Measurements from ENCODE around the gene HSPB9.

HSPB9 gene

DNA sequence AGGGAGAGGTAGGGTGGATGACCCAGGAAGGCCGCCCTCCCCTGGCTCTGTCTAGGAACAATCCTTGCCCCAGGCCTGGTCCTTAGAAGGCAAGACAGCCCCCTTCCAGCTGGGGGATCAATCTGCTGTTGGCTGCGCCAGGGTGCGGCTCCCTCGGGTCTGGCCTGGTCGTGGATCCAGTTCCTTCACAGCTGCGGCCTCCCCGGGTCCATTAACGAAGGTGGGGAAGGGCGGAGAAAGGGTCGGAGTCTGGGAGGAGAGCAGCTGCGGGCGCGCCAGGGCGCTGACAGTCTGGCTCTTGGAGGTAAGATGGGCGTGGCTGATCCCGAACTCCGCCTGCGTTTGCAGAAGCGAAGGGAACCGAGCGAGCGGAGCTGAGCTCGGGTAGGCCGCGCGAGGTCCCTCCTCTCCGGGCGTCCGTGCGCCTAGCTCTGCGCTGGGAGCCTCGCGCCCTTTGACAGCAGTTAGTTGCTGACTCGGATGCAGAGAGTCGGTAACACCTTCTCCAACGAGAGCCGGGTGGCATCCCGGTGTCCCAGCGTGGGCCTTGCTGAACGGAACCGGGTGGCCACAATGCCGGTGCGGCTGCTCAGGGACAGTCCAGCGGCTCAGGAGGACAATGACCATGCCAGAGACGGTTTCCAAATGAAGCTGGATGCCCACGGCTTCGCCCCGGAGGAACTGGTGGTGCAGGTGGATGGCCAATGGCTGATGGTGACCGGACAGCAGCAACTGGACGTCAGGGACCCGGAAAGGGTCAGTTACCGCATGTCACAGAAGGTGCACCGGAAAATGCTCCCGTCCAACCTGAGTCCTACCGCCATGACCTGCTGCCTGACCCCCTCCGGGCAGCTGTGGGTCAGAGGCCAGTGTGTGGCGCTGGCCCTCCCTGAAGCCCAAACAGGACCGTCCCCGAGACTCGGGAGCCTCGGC lies at the start of gene HSPB9:
HSPB9 (plus strand) TSS at position 434 of the 933 bp plus-strand sequence; CDS start at position 481, 47 bp downstream.
- DNase-seq (ENCODE audit: low spot score in 2 of 2), result no peak
- Mint-ChIP-seq H3K9me3 (no peaks in the 10 kb centered on the region), H3K27ac (ENCODE audit: low read depth) (peak within 1 kb of the TSS; percentile 73), H3K36me3 (ENCODE audit: insufficient read depth) (peaks cover 34% of the 10 kb centered on the region), H3K4me1 (peaks cover 20% of the 10 kb centered on the region), H3K4me3 (peak within 1 kb of the TSS; percentile 74), H3K27me3 (no peaks in the 10 kb centered on the region)
- no peak for ATAC-seq (replicated peaks; ENCODE audit: extremely low read depth, poor library complexity, severe bottlenecking)

GRCh38 chr17:42075789-42076188 lies 46.8 kb upstream of the HSPB9 start:
- peaks cover 32% of the 10 kb centered on the region for H3K27me3 Mint-ChIP-seq
- peaks cover 2% of the 10 kb centered on the region for H3K36me3 Mint-ChIP-seq (ENCODE audit: insufficient read depth)
- DNase-seq (ENCODE audit: low spot score in 2 of 2) (no peak), ATAC-seq (replicated peaks; ENCODE audit: extremely low read depth, poor library complexity, severe bottlenecking) (no peak)
- H3K4me3 Mint-ChIP-seq, result no peak overlapping the region
- peaks cover 7% of the 10 kb centered on the region for H3K4me1 Mint-ChIP-seq
- H3K27ac Mint-ChIP-seq (ENCODE audit: low read depth), result no peak overlapping the region
- H3K9me3 Mint-ChIP-seq, result no peaks in the 10 kb centered on the region

GRCh38 chr17:42076797-42077559 lies 45.6 kb upstream of the HSPB9 start:
- peaks cover 20% of the 10 kb centered on the region for H3K27me3 Mint-ChIP-seq
- no peaks in the 10 kb centered on the region for H3K9me3 Mint-ChIP-seq
- DNase-seq (ENCODE audit: low spot score in 2 of 2) (no peak), ATAC-seq (replicated peaks; ENCODE audit: extremely low read depth, poor library complexity, severe bottlenecking) (no peak)
- H3K4me3 Mint-ChIP-seq, result no peak overlapping the region
- peaks cover 2% of the 10 kb centered on the region for H3K36me3 Mint-ChIP-seq (ENCODE audit: insufficient read depth)
- H3K4me1 Mint-ChIP-seq, result peaks cover under 1% of the 10 kb centered on the region
- no peak overlapping the region for H3K27ac Mint-ChIP-seq (ENCODE audit: low read depth)

GRCh38 chr17:42077755-42078154 lies 44.8 kb upstream of the HSPB9 start:
- ATAC-seq (replicated peaks; ENCODE audit: extremely low read depth, poor library complexity, severe bottlenecking) (no peak), DNase-seq (ENCODE audit: low spot score in 2 of 2) (no peak)
- no peak overlapping the region for H3K27ac Mint-ChIP-seq (ENCODE audit: low read depth)
- no peak overlapping the region for H3K4me3 Mint-ChIP-seq
- no peaks in the 10 kb centered on the region for H3K9me3 Mint-ChIP-seq
- H3K27me3 Mint-ChIP-seq, result peaks cover 17% of the 10 kb centered on the region
- peaks cover 2% of the 10 kb centered on the region for H3K36me3 Mint-ChIP-seq (ENCODE audit: insufficient read depth)
- no peaks in the 10 kb centered on the region for H3K4me1 Mint-ChIP-seq

- Mint-ChIP-seq H3K36me3 (ENCODE audit: insufficient read depth) (no peaks in the 10 kb centered on the region), H3K27ac (ENCODE audit: low read depth) (no peak overlapping the region), H3K4me1 (no peaks in the 10 kb centered on the region), H3K27me3 (peaks cover 9% of the 10 kb centered on the region), H3K4me3 (no peak overlapping the region), H3K9me3 (no peaks in the 10 kb centered on the region)
- ATAC-seq (replicated peaks; ENCODE audit: extremely low read depth, poor library complexity, severe bottlenecking) (no peak), DNase-seq (ENCODE audit: low spot score in 2 of 2) (no peak)
These were observed 44.1 kb upstream of the HSPB9 start for GRCh38 chr17:42078396-42079043.

DNA sequence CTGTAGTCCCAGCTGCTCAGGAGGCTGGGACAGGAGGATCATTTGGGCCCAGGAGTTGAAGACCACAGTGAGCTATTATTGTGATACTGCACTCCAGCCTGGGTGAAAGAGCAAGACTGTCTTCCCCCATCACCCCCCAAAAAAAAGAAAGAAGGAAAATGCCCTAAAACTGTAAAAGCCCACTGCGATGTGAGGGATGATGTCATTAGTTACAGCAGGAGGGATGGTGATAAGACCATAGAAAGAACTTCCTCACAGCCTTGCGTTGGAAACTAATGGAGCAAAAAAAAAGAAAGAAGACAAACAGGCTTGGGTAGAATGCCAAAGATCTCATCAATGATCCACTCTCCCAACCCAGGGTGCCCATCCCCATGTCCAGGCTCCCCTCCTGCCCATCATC lies 43.1 kb upstream of the HSPB9 start:
- Mint-ChIP-seq H3K27ac (ENCODE audit: low read depth) (no peak overlapping the region), H3K4me3 (no peak overlapping the region), H3K27me3 (no peaks in the 10 kb centered on the region), H3K9me3 (no peaks in the 10 kb centered on the region), H3K4me1 (no peaks in the 10 kb centered on the region), H3K36me3 (ENCODE audit: insufficient read depth) (no peaks in the 10 kb centered on the region)
- no peak for DNase-seq (ENCODE audit: low spot score in 2 of 2)
- ATAC-seq (replicated peaks; ENCODE audit: extremely low read depth, poor library complexity, severe bottlenecking), result no peak

DNA sequence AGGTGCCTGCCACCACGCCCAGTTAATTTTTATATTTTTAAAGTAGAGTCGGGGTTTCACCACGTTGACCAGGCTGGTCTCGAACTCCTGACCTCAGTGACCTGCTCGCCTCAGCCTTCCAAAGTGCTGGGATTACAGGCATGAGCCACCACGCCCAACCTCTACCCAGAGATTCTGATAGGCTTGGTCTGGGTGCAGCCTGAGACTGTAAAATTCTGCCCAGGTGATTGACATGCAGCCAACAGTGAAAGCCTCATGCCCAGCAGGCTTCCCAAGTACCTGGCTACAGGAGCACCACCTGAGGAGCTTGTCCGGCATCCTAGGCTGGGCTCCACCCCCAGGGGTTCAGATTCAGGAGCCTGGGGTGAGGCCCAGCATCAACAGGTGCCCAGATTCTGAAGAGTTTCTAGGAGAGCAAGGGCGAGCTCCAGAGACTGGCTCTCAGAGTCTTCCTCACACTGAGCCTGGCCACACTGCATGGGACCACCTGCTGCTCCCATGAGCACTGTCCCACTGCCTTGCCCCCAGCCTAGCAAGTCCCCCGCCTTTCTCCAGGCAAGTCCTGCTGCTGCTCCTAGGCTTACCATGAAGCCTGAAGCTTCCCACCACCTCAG lies 41.0 kb upstream of the HSPB9 start:
- H3K9me3 Mint-ChIP-seq, result no peaks in the 10 kb centered on the region
- no peaks in the 10 kb centered on the region for H3K4me1 Mint-ChIP-seq
- no peak overlapping the region for H3K4me3 Mint-ChIP-seq
- no peaks in the 10 kb centered on the region for H3K36me3 Mint-ChIP-seq (ENCODE audit: insufficient read depth)
- DNase-seq (ENCODE audit: low spot score in 2 of 2), result no peak
- no peaks in the 10 kb centered on the region for H3K27me3 Mint-ChIP-seq
- H3K27ac Mint-ChIP-seq (ENCODE audit: low read depth), result no peak overlapping the region
- no peak for ATAC-seq (replicated peaks; ENCODE audit: extremely low read depth, poor library complexity, severe bottlenecking)

GRCh38 chr17:42087042-42087701 lies 35.4 kb upstream of the HSPB9 start:
- ATAC-seq (replicated peaks; ENCODE audit: extremely low read depth, poor library complexity, severe bottlenecking) (no peak), DNase-seq (ENCODE audit: low spot score in 2 of 2) (no peak)
- H3K36me3 Mint-ChIP-seq (ENCODE audit: insufficient read depth), result no peaks in the 10 kb centered on the region
- peaks cover 17% of the 10 kb centered on the region for H3K27me3 Mint-ChIP-seq
- H3K4me3 Mint-ChIP-seq, result no peak overlapping the region
- H3K4me1 Mint-ChIP-seq, result no peaks in the 10 kb centered on the region
- H3K9me3 Mint-ChIP-seq, result no peaks in the 10 kb centered on the region
- no peak overlapping the region for H3K27ac Mint-ChIP-seq (ENCODE audit: low read depth)

DNA sequence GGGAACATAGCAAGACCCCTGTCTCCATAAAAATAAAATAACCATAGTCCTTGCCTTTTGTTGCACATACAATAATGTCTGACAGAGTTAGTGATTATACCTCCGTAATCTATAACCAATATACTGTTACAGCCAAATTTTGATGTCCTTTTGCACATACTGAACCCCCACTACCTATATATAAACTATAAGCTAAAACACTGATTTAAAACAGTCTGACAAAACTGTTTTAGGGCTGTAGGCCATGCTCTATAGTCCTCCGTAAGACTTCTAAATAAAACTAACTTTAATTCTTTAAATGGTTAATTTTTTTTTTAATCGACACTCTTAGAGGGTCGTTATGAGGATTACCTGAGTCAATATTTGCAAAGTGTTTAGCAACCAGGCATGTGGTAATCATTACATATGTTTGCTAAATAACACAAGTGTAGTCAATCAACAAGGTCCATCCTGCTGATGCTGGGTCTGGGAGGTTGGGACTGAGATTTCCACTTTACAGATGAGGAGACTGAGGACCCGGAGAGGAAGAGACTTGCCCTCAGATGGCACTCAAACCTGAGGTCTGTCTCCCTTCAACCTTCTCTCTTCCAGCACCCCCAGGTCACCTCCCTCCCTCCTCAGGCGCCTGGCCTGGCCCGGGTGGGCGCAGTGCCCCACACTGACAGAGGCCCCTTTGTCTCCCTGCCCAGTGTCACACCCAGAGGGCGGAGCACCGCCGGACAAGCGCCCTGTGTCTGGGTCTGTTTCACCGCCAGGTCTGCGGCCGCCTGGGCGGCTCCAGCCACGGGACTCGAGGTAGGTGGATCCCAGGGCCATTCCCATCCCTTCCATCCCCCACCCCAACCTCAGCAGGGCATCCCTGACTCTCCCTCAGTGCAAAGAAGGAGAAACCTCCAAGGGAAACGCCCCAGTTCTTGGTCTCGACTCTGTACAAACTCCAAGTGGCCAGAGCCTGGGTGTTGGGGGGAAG lies 34.6 kb upstream of the HSPB9 start:
- no peak for ATAC-seq (replicated peaks; ENCODE audit: extremely low read depth, poor library complexity, severe bottlenecking)
- DNase-seq (ENCODE audit: low spot score in 2 of 2), result no peak
- Mint-ChIP-seq H3K4me1 (no peaks in the 10 kb centered on the region), H3K4me3 (no peak overlapping the region), H3K36me3 (ENCODE audit: insufficient read depth) (no peaks in the 10 kb centered on the region), H3K9me3 (no peaks in the 10 kb centered on the region), H3K27ac (ENCODE audit: low read depth) (no peak overlapping the region), H3K27me3 (peaks cover 17% of the 10 kb centered on the region)

- Mint-ChIP-seq H3K27me3 (peaks cover 17% of the 10 kb centered on the region), H3K4me1 (no peaks in the 10 kb centered on the region), H3K36me3 (ENCODE audit: insufficient read depth) (no peaks in the 10 kb centered on the region), H3K27ac (ENCODE audit: low read depth) (no peak overlapping the region), H3K9me3 (no peaks in the 10 kb centered on the region), H3K4me3 (no peak overlapping the region)
- ATAC-seq (replicated peaks; ENCODE audit: extremely low read depth, poor library complexity, severe bottlenecking) (no peak), DNase-seq (ENCODE audit: low spot score in 2 of 2) (no peak)
These were observed 33.9 kb upstream of the HSPB9 start for GRCh38 chr17:42088736-42089135.

All from central memory CD8-positive, alpha-beta T cell (primary cell).